H1 (cell line): ENCODE measurements around the gene C1QL2. TPM values are rescaled to one million over a fixed set of nuclear protein-coding genes. Genes with fewer than 3 reads are reported as not detected.

ENCODE experiments used
- CTCF ChIA-PET: fragments of 300-600 bp; sonication (Branson Sonifier 250); formaldehyde crosslinking; loops from one replicate; lab custom pipeline; 2021; ENCODE audit not compliant: partially characterized antibody; lab: Charles Lee
- POLR2A ChIA-PET: fragments of 300-600 bp; sonication (Branson Sonifier 250); formaldehyde crosslinking; loops from one replicate; lab custom pipeline; 2021; ENCODE audit warnings: inconsistent platforms; ENCODE audit not compliant: partially characterized antibody; lab: Charles Lee
- DNase-seq, 2 experiments: peaks; one replicate each; pipeline versions ENCODE4 v3.0.0 to v3.0.0-alpha.2; 2010 to 2022; ENCODE audit warnings: low spot score in 2 of 2, low read depth in 1 of 2, mixed read lengths in 1 of 2
- FAIRE-seq: peaks from 2 replicates; lab custom pipeline; 2011; peaks lifted over from hg19 to GRCh38; lab: Jason Lieb, UNC
- H2AFZ ChIP-seq: 2 replicates; pipeline ENCODE4 v1.8.1; 2012; ENCODE audit warnings: low read length, inconsistent platforms
- H2AK5ac ChIP-seq: 2 replicates; pipeline ENCODE4 v1.6.1; 2013; ENCODE audit warnings: low read depth, low read length
- H2BK120ac ChIP-seq: replicated peaks from 2 replicates; pipeline ENCODE3; 2013; ENCODE audit warnings: low read depth, low read length, inconsistent platforms
- H2BK12ac ChIP-seq: 2 replicates; pipeline ENCODE4 v1.6.1; 2013; ENCODE audit warnings: low read depth, low read length
- H2BK15ac ChIP-seq: 2 replicates; pipeline ENCODE4 v1.6.1; 2013; ENCODE audit warnings: low read length
- H2BK20ac ChIP-seq: 2 replicates; pipeline ENCODE4 v1.6.1; 2013; ENCODE audit warnings: low read length
- H2BK5ac ChIP-seq: 2 replicates; pipeline ENCODE4 v1.6.1; 2013; ENCODE audit warnings: low read depth, low read length
- H3K14ac ChIP-seq: 2 replicates; pipeline ENCODE4 v1.6.1; 2013; ENCODE audit warnings: inconsistent platforms; ENCODE audit not compliant: insufficient read length
- H3K18ac ChIP-seq: 2 replicates; pipeline ENCODE4 v1.6.1; 2013; ENCODE audit warnings: low read length; ENCODE audit errors: extremely low read depth
- H3K23ac ChIP-seq: 2 replicates; pipeline ENCODE4 v1.6.1; 2013; ENCODE audit warnings: inconsistent platforms; ENCODE audit not compliant: insufficient read length
- H3K23me2 ChIP-seq: 2 replicates; pipeline ENCODE4 v1.6.1; 2013; ENCODE audit warnings: low read depth, low read length
- H3K27ac ChIP-seq: 2 replicates; pipeline ENCODE4 v1.6.1; 2011; ENCODE audit warnings: low read depth, low read length, inconsistent platforms
- H3K27me3 ChIP-seq, 4 experiments: replicated peaks in 1 of 4; 1 replicate in 1 of 4; 2 replicates in 3 of 4; pipeline versions ENCODE4 v1.6.1 to v1.8.1; 2011 to 2013; ENCODE audit warnings: low read length in 3 of 4, mild to moderate bottlenecking in 3 of 4, inconsistent platforms in 2 of 4, mixed read lengths in 2 of 4, moderate library complexity in 1 of 4; ENCODE audit not compliant: control insufficient read depth in 3 of 4, insufficient read depth in 3 of 4; ENCODE audit errors: extremely low read depth in 1 of 4
- H3K36me3 ChIP-seq, 4 experiments: 2 replicates each; pipeline versions ENCODE4 v1.6.1 to v1.8.1; 2011 to 2013; ENCODE audit warnings: mild to moderate bottlenecking in 4 of 4, low read length in 3 of 4, moderate library complexity in 2 of 4, control low read depth in 1 of 4, inconsistent platforms in 1 of 4; ENCODE audit not compliant: insufficient read depth in 4 of 4, control insufficient read depth in 2 of 4
- H3K4ac ChIP-seq: replicated peaks from 2 replicates; pipeline ENCODE3; 2013; ENCODE audit warnings: low read length, low read depth, mixed read lengths, inconsistent platforms; ENCODE audit not compliant: insufficient read length
- H3K4me1 ChIP-seq, 4 experiments: replicated peaks in 1 of 4; 1 replicate in 1 of 4; 2 replicates in 3 of 4; pipeline versions ENCODE4 v1.6.1 to v1.8.1; 2011 to 2013; ENCODE audit warnings: low read length in 3 of 4, inconsistent platforms in 2 of 4, mixed read lengths in 1 of 4; ENCODE audit not compliant: insufficient read depth in 4 of 4, control insufficient read depth in 3 of 4
- H3K4me2 ChIP-seq, 2 experiments: 2 replicates each; pipeline versions ENCODE4 v1.6.1 to v1.8.1; 2011 to 2013; ENCODE audit warnings: low read depth in 2 of 2, low read length in 2 of 2, control low read depth in 1 of 2, inconsistent platforms in 1 of 2, mild to moderate bottlenecking in 1 of 2; ENCODE audit not compliant: insufficient read depth in 1 of 2
- H3K4me3 ChIP-seq, 4 experiments: fragments of 200-600, 300-600 bp in 1 of 4; sonication (generic), shearing (Covaris generic), sonication (Bioruptor Twin) in 1 of 4; 2 replicates each; pipeline versions ENCODE4 v1.5.1 to v1.8.1; 2011 to 2016; ENCODE audit warnings: low read length in 4 of 4, low read depth in 3 of 4, control low read depth in 2 of 4, inconsistent platforms in 2 of 4, mild to moderate bottlenecking in 2 of 4, mixed read lengths in 1 of 4, moderate library complexity in 1 of 4; ENCODE audit not compliant: insufficient read depth in 2 of 4; ENCODE audit errors: extremely low read depth in 1 of 4
- H3K56ac ChIP-seq: replicated peaks from 2 replicates; pipeline ENCODE3; 2013; ENCODE audit warnings: low read depth, mild to moderate bottlenecking, mixed read lengths, low read length, inconsistent platforms; ENCODE audit not compliant: insufficient read length
- H3K79me1 ChIP-seq: 2 replicates; pipeline ENCODE4 v1.6.1; 2013; ENCODE audit warnings: low read depth, low read length, control low read depth
- H3K79me2 ChIP-seq, 2 experiments: 2 replicates each; pipeline versions ENCODE4 v1.6.1 to v1.8.1; 2012 to 2013; ENCODE audit warnings: low read length in 2 of 2, mild to moderate bottlenecking in 2 of 2, inconsistent platforms in 1 of 2; ENCODE audit not compliant: insufficient read depth in 2 of 2, control insufficient read depth in 1 of 2
- H3K9ac ChIP-seq, 4 experiments: replicated peaks in 1 of 4; 1 replicate in 1 of 4; 2 replicates in 3 of 4; pipeline versions ENCODE4 v1.6.1 to v1.8.1; 2011 to 2013; ENCODE audit warnings: low read depth in 3 of 4, low read length in 3 of 4, control low read depth in 2 of 4, mild to moderate bottlenecking in 2 of 4, moderate library complexity in 2 of 4, inconsistent platforms in 1 of 4; ENCODE audit errors: extremely low read depth in 1 of 4
- H3K9me3 ChIP-seq, 2 experiments: 2 replicates each; pipeline versions ENCODE4 v1.6.1 to v1.8.1; 2012 to 2013; ENCODE audit warnings: mild to moderate bottlenecking in 2 of 2, moderate library complexity in 2 of 2, control low read depth in 1 of 2, inconsistent platforms in 1 of 2, low read depth in 1 of 2, low read length in 1 of 2, mixed read lengths in 1 of 2; ENCODE audit not compliant: insufficient read depth in 2 of 2
- H4K20me1 ChIP-seq, 2 experiments: replicated peaks in 1 of 2; 2 replicates each; pipeline versions ENCODE3 to v1.8.1; 2011 to 2013; ENCODE audit warnings: inconsistent platforms in 2 of 2, low read length in 2 of 2, mild to moderate bottlenecking in 1 of 2; ENCODE audit not compliant: insufficient read depth in 2 of 2, control insufficient read depth in 1 of 2
- H4K5ac ChIP-seq: 2 replicates; pipeline ENCODE4 v1.6.1; 2013; ENCODE audit warnings: low read length, low read depth, mixed read lengths, inconsistent platforms; ENCODE audit not compliant: insufficient read length
- H4K8ac ChIP-seq: 2 replicates; pipeline ENCODE4 v1.8.0; 2013; ENCODE audit warnings: mild to moderate bottlenecking, moderate library complexity, low read length, inconsistent platforms; ENCODE audit not compliant: insufficient read depth; ENCODE audit errors: extremely low read depth
- H4K91ac ChIP-seq: replicated peaks from 2 replicates; pipeline ENCODE3; 2013; ENCODE audit warnings: low read length, mixed read lengths, inconsistent platforms; ENCODE audit not compliant: insufficient read length
- CREB1 ChIP-seq: IDR thresholded peaks from 2 replicates; pipeline ENCODE4 v1.6.1; 2012; ENCODE audit warnings: inconsistent platforms
- HDAC6 ChIP-seq: IDR thresholded peaks from one replicate; pipeline ENCODE4 v1.7.1; 2012; ENCODE audit warnings: low read depth, mild to moderate bottlenecking, inconsistent platforms, low read length, moderate library complexity
- KDM4A ChIP-seq: IDR thresholded peaks from one replicate; pipeline ENCODE4 v1.7.1; 2012; ENCODE audit warnings: low read depth, mild to moderate bottlenecking, moderate library complexity, low read length, inconsistent platforms; ENCODE audit not compliant: severe bottlenecking
- RAD21 ChIP-seq, 2 experiments: IDR thresholded peaks in 1 of 2; conservative IDR thresholded peaks in 1 of 2; 2 replicates each; pipeline ENCODE4 v1.6.1; 2011; ENCODE audit warnings: low read depth in 2 of 2, low read length in 2 of 2, improper control_type of control experiment in 1 of 2, inconsistent platforms in 1 of 2, mild to moderate bottlenecking in 1 of 2, moderate library complexity in 1 of 2
- SP1 ChIP-seq: IDR thresholded peaks from 2 replicates; pipeline ENCODE4 v1.6.1; 2011; ENCODE audit warnings: low read depth, low read length
- WGBS, 2 experiments: shearing (Covaris generic) in 1 of 2; methylation state at CpG; one replicate each; pipeline versions ENCODE4 v1.1.6 to v1.1.7; 2013 to 2015; ENCODE audit warnings: low lambda C conversion rate in 2 of 2, mixed read lengths in 2 of 2, inconsistent platforms in 1 of 2, low coverage in 1 of 2, missing lambda C conversion rate in 1 of 2; ENCODE audit not compliant: insufficient replicate concordance in 2 of 2, insufficient coverage in 1 of 2, insufficient read length in 1 of 2; ENCODE audit errors: extremely low coverage in 1 of 2, missing lambda C conversion rate in 1 of 2; 5-methylcytosine and 5-hydroxymethylcytosine counted together
- polyA plus RNA-seq, 7 experiments: library from polyadenylated mRNA; depleted of rRNA in 3 of 7; stranded (reverse) in 5 of 7; unstranded in 2 of 7; fragments of >200 nt in 5 of 7; fragments of 200-250 nt in 2 of 7; gene quantifications; 1 replicate in 5 of 7; 2 replicates in 1 of 7; 4 replicates in 1 of 7; pipeline versions ENCODE4 v1.2.1 to v1.2.3, GENCODE V29; 2011 to 2013; ENCODE audit warnings: missing spikeins in 2 of 7, mixed read lengths in 2 of 7
- total RNA-seq: library from RNA; stranded (reverse); fragmentation: NEBNext Ultra II Directional; extraction: Animal tissue kit (Norgen Biotek cat#: 25700); gene quantifications from 2 replicates; pipeline ENCODE4 v1.2.1, GENCODE V29; 2021
- TF ChIP-seq, protein P1 (sequence below): IDR thresholded peaks from 2 replicates; pipeline ENCODE4 v1.6.1; 2012; ENCODE audit warnings: inconsistent platforms
- TF ChIP-seq, protein P2 (sequence below): IDR thresholded peaks from 2 replicates; pipeline ENCODE4 v1.6.1; 2012; ENCODE audit warnings: low read length, inconsistent platforms
- TF ChIP-seq, protein P3 (sequence below), 3 experiments: IDR thresholded peaks; 1 replicate in 2 of 3; 2 replicates in 1 of 3; pipeline versions ENCODE4 v1.5.1 to v1.6.1; 2011; ENCODE audit warnings: low read length in 3 of 3, mild to moderate bottlenecking in 3 of 3, inconsistent platforms in 2 of 3, low read depth in 1 of 3, moderate library complexity in 1 of 3; ENCODE audit not compliant: insufficient read depth in 1 of 3; ENCODE audit errors: control extremely low read depth in 1 of 3

The C1QL2 gene
- total and polyA plus RNA-seq, 2 of the 8 experiments (the other 6 are each of a cell fraction or from before 2014, with no cell fraction given), result 0.80 to 0.88 TPM

DNA sequence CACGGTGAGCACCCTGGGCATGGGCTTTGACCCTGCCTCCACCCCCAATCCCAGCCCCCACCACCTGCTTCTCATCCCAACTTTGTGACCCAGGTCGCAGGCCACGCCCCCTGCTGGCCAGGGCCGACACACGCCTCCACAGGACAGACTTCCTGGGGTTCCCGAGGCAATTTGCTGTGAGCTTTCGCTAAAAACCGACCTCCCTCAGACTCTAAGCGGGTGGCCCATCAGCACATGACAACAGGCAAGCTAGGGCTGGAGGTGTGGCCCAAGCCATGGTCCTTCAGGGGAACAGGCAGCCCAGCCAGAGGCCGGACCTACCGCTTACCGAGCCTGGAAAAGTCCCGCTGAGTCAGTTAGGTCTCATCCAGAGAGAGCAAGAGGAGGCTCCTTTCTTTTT is 31.9 kb downstream of the C1QL2 start:
- Histone ChIP-seq H3K4ac (no peak overlapping the region), H3K9me3 (no peaks in the 10 kb centered on the region), H3K4me1 (peaks cover 0 to 16% (median 8%) of the 10 kb centered on the region in 4 experiments; a peak in 4 of 7 replicates), H4K8ac (no peak overlapping the region), H2BK5ac (no peak overlapping the region), H4K20me1 (no peaks in the 10 kb centered on the region), H3K23ac (no peak overlapping the region), H3K4me2 (peak overlapping the region; percentile 1 to 56; a peak in 2 of 4 replicates), H2BK20ac (no peak overlapping the region), H4K91ac (no peak overlapping the region), H4K5ac (no peak overlapping the region), H3K14ac (no peak overlapping the region), H2AK5ac (no peak overlapping the region), H3K27me3 (peaks cover 0 to 9% (median 0%) of the 10 kb centered on the region in 4 experiments; a peak in 2 of 7 replicates), H2BK120ac (no peak overlapping the region), H3K36me3 (no peaks in the 10 kb centered on the region), H3K79me2 (no peaks in the 10 kb centered on the region), H3K79me1 (no peaks in the 10 kb centered on the region), H2AFZ (peak overlapping the region; percentile 15; the same call in 1 of the 2 replicates), H3K18ac (peak overlapping the region; percentile 28; the same call in 1 of the 2 replicates), H2BK15ac (peak overlapping the region; percentile 61; the same call in 1 of the 2 replicates), H3K27ac (no peak overlapping the region), H3K4me3 (peak overlapping the region in 1 of 4 experiments; percentile 16; a peak in 1 of 8 replicates), H3K9ac (no peak overlapping the region), H2BK12ac (no peak overlapping the region), H3K56ac (no peak overlapping the region), H3K23me2 (no peaks in the 10 kb centered on the region)
- 6% methylated on average over 12 of the region's 13 CpGs; no CpG with 5 or more reads in 1 of the 2 experiments for WGBS, 2 experiments
- peak; percentile 32 for FAIRE-seq
- CTCF ChIA-PET, result interaction anchor here (0.6 to 12.6 kb wide), 26 partner anchors 9 to 253 kb away, joined by 3 to 198 read pairs (median 4); no protein-coding TSS in a partner anchor
- POLR2A ChIA-PET, result no interaction called here
- DNase-seq, result peak; percentile 84 to 90
- TF ChIP-seq RAD21 (IDR thresholded peaks at IDR 0.05 in 1 of 2, conservative IDR thresholded peaks at IDR 0.05 in 1 of 2; ENCODE audit: low read depth in 2 of 2, low read length in 2 of 2), result peak; percentile 49 to 66
- peak; percentile 70; the same call in 1 of the 2 replicates for TF ChIP-seq CREB1
- TF ChIP-seq, protein P1, sequence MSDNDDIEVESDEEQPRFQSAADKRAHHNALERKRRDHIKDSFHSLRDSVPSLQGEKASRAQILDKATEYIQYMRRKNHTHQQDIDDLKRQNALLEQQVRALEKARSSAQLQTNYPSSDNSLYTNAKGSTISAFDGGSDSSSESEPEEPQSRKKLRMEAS, result peak; percentile 47; the same call in 1 of the 2 replicates
- TF ChIP-seq SP1, result 0 out of 2 replicates have a peak, but pooled peaks have one; percentile 10
- TF ChIP-seq KDM4A, result peak; percentile 34
- TF ChIP-seq, protein P2, sequence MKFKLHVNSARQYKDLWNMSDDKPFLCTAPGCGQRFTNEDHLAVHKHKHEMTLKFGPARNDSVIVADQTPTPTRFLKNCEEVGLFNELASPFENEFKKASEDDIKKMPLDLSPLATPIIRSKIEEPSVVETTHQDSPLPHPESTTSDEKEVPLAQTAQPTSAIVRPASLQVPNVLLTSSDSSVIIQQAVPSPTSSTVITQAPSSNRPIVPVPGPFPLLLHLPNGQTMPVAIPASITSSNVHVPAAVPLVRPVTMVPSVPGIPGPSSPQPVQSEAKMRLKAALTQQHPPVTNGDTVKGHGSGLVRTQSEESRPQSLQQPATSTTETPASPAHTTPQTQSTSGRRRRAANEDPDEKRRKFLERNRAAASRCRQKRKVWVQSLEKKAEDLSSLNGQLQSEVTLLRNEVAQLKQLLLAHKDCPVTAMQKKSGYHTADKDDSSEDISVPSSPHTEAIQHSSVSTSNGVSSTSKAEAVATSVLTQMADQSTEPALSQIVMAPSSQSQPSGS, result no peak
- no peak for TF ChIP-seq HDAC6
- TF ChIP-seq, protein P3, sequence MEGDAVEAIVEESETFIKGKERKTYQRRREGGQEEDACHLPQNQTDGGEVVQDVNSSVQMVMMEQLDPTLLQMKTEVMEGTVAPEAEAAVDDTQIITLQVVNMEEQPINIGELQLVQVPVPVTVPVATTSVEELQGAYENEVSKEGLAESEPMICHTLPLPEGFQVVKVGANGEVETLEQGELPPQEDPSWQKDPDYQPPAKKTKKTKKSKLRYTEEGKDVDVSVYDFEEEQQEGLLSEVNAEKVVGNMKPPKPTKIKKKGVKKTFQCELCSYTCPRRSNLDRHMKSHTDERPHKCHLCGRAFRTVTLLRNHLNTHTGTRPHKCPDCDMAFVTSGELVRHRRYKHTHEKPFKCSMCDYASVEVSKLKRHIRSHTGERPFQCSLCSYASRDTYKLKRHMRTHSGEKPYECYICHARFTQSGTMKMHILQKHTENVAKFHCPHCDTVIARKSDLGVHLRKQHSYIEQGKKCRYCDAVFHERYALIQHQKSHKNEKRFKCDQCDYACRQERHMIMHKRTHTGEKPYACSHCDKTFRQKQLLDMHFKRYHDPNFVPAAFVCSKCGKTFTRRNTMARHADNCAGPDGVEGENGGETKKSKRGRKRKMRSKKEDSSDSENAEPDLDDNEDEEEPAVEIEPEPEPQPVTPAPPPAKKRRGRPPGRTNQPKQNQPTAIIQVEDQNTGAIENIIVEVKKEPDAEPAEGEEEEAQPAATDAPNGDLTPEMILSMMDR (IDR thresholded peaks at IDR 0.05; ENCODE audit: control extremely low read depth in 1 of 3, insufficient read depth in 1 of 3, low read depth in 1 of 3, low read length in 3 of 3), result peak; percentile 69 to 83 (median 77)
